Smooth muscle cell (in vitro differentiated cells): Measurements from ENCODE around the gene CENPA. TPM values are rescaled to one million over a fixed set of nuclear protein-coding genes. Genes with fewer than 3 reads are reported as not detected.

ENCODE experiments used
- DNase-seq: peaks from one replicate; lab custom pipeline; 2025; ENCODE audit not compliant: unreplicated experiment; lab: John Stamatoyannopoulos, UW
- H2AFZ ChIP-seq: fragments of 200-600 bp; sonication (generic); 2 replicates; pipeline ENCODE4 v1.6.0; 2016; ENCODE audit warnings: antibody characterized with exemption, low read depth, mild to moderate bottlenecking
- H3F3A ChIP-seq: fragments of 200-600 bp; sonication (generic); 2 replicates; pipeline ENCODE4 v1.6.0; 2017; ENCODE audit warnings: antibody characterized with exemption, low read depth
- H3K27ac ChIP-seq: fragments of 200-600 bp; sonication (generic); 2 replicates; pipeline ENCODE4 v1.5.1; 2016; ENCODE audit warnings: low read depth, mild to moderate bottlenecking
- H3K27me3 ChIP-seq: fragments of 200-600 bp; sonication (generic); 2 replicates; pipeline ENCODE4 v1.6.1; 2016; ENCODE audit warnings: low read depth, mild to moderate bottlenecking
- H3K36me3 ChIP-seq: fragments of 200-600 bp; sonication (generic); 2 replicates; pipeline ENCODE4 v1.5.1; 2016; ENCODE audit warnings: low read depth
- H3K4me1 ChIP-seq: fragments of 200-600 bp; sonication (generic); 2 replicates; pipeline ENCODE4 v1.5.1; 2016; ENCODE audit warnings: low read depth
- H3K4me2 ChIP-seq: fragments of 200-600 bp; sonication (generic); 2 replicates; pipeline ENCODE4 v1.6.0; 2016; ENCODE audit warnings: mild to moderate bottlenecking
- H3K4me3 ChIP-seq: fragments of 200-600 bp; sonication (generic); 2 replicates; pipeline ENCODE4 v1.5.1; 2016; ENCODE audit warnings: mild to moderate bottlenecking
- H3K79me2 ChIP-seq: fragments of 200-600 bp; sonication (generic); 2 replicates; pipeline ENCODE4 v1.6.0; 2016; ENCODE audit warnings: low read depth, mild to moderate bottlenecking
- H3K9ac ChIP-seq: fragments of 200-600 bp; sonication (generic); 2 replicates; pipeline ENCODE4 v1.6.0; 2016; ENCODE audit warnings: low read depth
- H3K9me3 ChIP-seq: fragments of 200-600 bp; sonication (generic); replicated peaks from 2 replicates; pipeline ENCODE4 v1.5.1; 2016; ENCODE audit warnings: low read depth
- H4K20me1 ChIP-seq: fragments of 200-600 bp; sonication (generic); 2 replicates; pipeline ENCODE4 v1.6.0; 2016; ENCODE audit warnings: low read depth
- WGBS: methylation state at CpG from one replicate; pipeline ENCODE4 v1.1.7; 2016; ENCODE audit warnings: low lambda C conversion rate; 5-methylcytosine and 5-hydroxymethylcytosine counted together
- polyA plus RNA-seq: library from polyadenylated mRNA; unstranded; fragments of >200 nt; fragmentation: Nextera tagmentation; extraction: Ambion mirVana; gene quantifications from 2 replicates; pipeline ENCODE4 v1.2.1, GENCODE V29; 2016
- total RNA-seq: library from RNA; depleted of rRNA; stranded (reverse); fragments of >200 nt; gene quantifications from 2 replicates; pipeline ENCODE4 v1.2.3, GENCODE V29; 2014
- TF ChIP-seq, protein P1 (sequence below): fragments of 200-600 bp; sonication (generic); IDR thresholded peaks from 2 replicates; pipeline ENCODE4 v1.5.1; 2017; ENCODE audit warnings: borderline replicate concordance, mild to moderate bottlenecking, antibody characterized with exemption; ENCODE audit not compliant: insufficient read depth, poor library complexity, severe bottlenecking

CENPA gene
- total and polyA plus RNA-seq, 2 experiments from 2014 or later, result 0.58 to 7.6 TPM

DNA sequence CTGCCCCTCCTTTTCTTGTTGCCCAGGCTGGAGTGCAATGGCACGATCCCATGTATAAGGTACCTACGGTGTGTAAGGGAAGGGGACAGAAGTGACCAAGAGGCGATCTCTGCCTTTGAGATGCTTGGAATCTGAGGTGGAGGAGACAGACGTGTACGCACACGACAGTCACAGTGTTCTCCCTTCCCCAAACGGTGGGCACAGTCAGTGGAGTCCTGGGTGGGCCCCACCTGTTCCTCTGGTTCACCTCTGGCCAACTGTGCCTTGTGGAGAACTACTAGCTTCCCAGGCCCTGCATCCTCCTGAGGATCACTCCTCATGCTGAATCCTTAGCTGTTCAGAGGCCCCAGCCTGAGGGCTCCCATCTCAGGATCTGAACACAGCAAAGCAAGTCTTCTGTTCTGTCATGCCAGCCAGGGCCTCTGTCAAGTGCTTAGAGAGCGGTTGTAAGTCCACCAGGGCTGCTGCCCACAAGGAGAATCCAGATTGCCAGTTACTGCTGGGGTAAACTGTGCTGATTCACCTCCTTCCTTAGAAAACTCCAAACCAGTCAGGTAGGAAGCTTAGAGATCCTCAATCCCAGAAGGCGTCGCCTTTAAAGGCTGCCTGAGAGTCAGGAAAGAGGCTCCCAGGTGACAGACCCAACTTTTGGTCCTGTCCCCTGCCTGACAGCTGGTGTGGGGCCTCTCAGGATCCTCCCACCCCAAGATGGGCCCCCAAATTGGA is 20.2 kb upstream of the CENPA start:
- WGBS, result 83% methylated on average over 10 of the region's 10 CpGs
- DNase-seq, result no peak
- Histone ChIP-seq H3K4me3 (peak overlapping the region; percentile 83), H3K79me2 (peaks cover 47% of the 10 kb centered on the region), H3K27me3 (no peaks in the 10 kb centered on the region), H3K27ac (peak overlapping the region; percentile 60), H3K9me3 (no peaks in the 10 kb centered on the region), H3K9ac (peak overlapping the region; percentile 88), H3K4me1 (peaks cover 8% of the 10 kb centered on the region), H3F3A (peaks cover 6% of the 10 kb centered on the region), H4K20me1 (peaks cover 58% of the 10 kb centered on the region), H3K4me2 (peak overlapping the region; percentile 93), H2AFZ (no peak overlapping the region), H3K36me3 (no peaks in the 10 kb centered on the region)
- TF ChIP-seq, protein P1, sequence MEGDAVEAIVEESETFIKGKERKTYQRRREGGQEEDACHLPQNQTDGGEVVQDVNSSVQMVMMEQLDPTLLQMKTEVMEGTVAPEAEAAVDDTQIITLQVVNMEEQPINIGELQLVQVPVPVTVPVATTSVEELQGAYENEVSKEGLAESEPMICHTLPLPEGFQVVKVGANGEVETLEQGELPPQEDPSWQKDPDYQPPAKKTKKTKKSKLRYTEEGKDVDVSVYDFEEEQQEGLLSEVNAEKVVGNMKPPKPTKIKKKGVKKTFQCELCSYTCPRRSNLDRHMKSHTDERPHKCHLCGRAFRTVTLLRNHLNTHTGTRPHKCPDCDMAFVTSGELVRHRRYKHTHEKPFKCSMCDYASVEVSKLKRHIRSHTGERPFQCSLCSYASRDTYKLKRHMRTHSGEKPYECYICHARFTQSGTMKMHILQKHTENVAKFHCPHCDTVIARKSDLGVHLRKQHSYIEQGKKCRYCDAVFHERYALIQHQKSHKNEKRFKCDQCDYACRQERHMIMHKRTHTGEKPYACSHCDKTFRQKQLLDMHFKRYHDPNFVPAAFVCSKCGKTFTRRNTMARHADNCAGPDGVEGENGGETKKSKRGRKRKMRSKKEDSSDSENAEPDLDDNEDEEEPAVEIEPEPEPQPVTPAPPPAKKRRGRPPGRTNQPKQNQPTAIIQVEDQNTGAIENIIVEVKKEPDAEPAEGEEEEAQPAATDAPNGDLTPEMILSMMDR, result no peak

DNA sequence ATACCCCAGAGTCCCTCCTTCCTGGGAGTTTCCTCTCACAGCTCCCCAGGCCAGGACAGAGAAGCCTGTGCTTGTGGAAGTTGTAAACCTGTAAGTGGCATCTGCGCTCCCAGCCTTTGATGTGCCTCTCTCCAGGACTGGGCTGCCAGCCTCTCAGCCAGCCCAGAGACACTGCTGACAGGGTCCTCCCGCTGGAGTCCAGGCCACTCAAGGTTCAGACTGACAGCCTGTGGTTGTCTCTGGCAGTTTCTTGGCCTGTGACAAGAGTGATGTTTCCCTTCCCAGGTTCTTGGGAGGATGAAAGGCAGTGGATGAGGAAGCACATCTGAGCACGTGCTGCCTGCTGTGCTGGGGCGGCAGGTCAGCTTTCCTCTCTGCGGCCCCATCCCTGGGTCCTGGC is 18.7 kb upstream of the CENPA start:
- H3K36me3 ChIP-seq, result no peaks in the 10 kb centered on the region
- peak overlapping the region; percentile 60 for H3K27ac ChIP-seq
- peaks cover 8% of the 10 kb centered on the region for H3K4me1 ChIP-seq
- no peaks in the 10 kb centered on the region for H3K9me3 ChIP-seq
- H3K4me2 ChIP-seq, result peak overlapping the region; percentile 27
- 42% methylated on average over 5 of the region's 5 CpGs for WGBS
- TF ChIP-seq, protein P1, result no peak
- no peak overlapping the region for H3K4me3 ChIP-seq
- DNase-seq, result no peak
- H3K27me3 ChIP-seq, result no peaks in the 10 kb centered on the region
- H3K9ac ChIP-seq, result no peak overlapping the region
- H4K20me1 ChIP-seq, result peaks cover 73% of the 10 kb centered on the region
- H3K79me2 ChIP-seq, result peaks cover 60% of the 10 kb centered on the region
- H3F3A ChIP-seq, result peaks cover 6% of the 10 kb centered on the region
- no peak overlapping the region for H2AFZ ChIP-seq

DNA sequence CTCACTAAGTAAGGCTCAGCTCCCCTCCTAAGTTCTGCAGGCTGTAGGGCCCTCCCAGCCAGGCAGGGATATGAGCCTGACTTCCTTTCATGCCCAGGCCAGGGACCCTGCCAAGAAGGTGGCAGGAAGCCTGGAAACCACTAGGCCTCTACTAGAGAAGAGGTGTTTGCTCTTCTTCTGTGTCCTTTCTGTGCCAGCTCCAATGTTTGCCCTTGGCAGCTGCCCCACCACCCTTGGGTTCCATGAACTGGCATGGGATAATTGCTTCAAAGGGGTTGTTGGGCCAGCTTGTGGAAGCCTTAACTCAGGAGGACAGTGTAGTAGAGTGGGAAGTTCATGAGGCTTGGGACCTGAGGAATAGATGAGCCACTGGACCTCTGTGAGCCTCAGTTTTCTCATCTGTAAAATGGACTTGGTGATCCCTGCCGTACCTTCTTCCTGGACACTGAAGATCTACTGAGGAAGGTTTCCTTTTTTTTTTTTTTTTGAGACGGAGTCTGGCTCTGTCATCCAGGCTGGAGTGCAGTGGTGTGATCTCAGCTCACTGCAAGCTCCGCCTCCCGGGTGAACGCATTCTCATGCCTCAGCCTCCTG is 17.9 kb upstream of the CENPA start:
- no peak overlapping the region for H3K27ac ChIP-seq
- H3K36me3 ChIP-seq, result no peaks in the 10 kb centered on the region
- TF ChIP-seq, protein P1, result no peak
- 96% methylated on average over 5 of the region's 5 CpGs for WGBS
- DNase-seq, result no peak
- H3K9me3 ChIP-seq, result no peaks in the 10 kb centered on the region
- no peak overlapping the region for H3K9ac ChIP-seq
- peaks cover 6% of the 10 kb centered on the region for H3F3A ChIP-seq
- H3K4me1 ChIP-seq, result peaks cover 8% of the 10 kb centered on the region
- no peaks in the 10 kb centered on the region for H3K27me3 ChIP-seq
- no peak overlapping the region for H3K4me2 ChIP-seq
- H4K20me1 ChIP-seq, result peaks cover 82% of the 10 kb centered on the region
- no peak overlapping the region for H2AFZ ChIP-seq
- H3K79me2 ChIP-seq, result peaks cover 65% of the 10 kb centered on the region
- H3K4me3 ChIP-seq, result no peak overlapping the region

GRCh38 chr2:26768759-26769088 is 17.1 kb upstream of the CENPA start:
- no peak overlapping the region for H2AFZ ChIP-seq
- no peaks in the 10 kb centered on the region for H3K9me3 ChIP-seq

More at GRCh38 chr2:26768759-26769088, 17.1 kb upstream of the CENPA start:
- H3K9ac ChIP-seq, result no peak overlapping the region
- H3K79me2 ChIP-seq, result peaks cover 63% of the 10 kb centered on the region
- TF ChIP-seq, protein P1, result no peak
- 92% methylated on average over 3 of the region's 3 CpGs for WGBS
- peaks cover 8% of the 10 kb centered on the region for H3K4me1 ChIP-seq
- H3K27me3 ChIP-seq, result no peaks in the 10 kb centered on the region
- H3K36me3 ChIP-seq, result no peaks in the 10 kb centered on the region
- peaks cover 6% of the 10 kb centered on the region for H3F3A ChIP-seq
- no peak for DNase-seq
- H3K4me3 ChIP-seq, result no peak overlapping the region
- H3K27ac ChIP-seq, result peak overlapping the region; percentile 46
- peaks cover 89% of the 10 kb centered on the region for H4K20me1 ChIP-seq
- no peak overlapping the region for H3K4me2 ChIP-seq
